ENCODE results near the gene PPFIBP1. TPM values are rescaled to one million over a fixed set of nuclear protein-coding genes. Genes with fewer than 3 reads are reported as not detected.

PPFIBP1 gene
- total and polyA plus RNA-seq, 9 of the 15 experiments (the other 6 are each of a cell fraction or from before 2014, with no cell fraction given), result 0.46 to 3.5 (median 1.8) TPM

DNA sequence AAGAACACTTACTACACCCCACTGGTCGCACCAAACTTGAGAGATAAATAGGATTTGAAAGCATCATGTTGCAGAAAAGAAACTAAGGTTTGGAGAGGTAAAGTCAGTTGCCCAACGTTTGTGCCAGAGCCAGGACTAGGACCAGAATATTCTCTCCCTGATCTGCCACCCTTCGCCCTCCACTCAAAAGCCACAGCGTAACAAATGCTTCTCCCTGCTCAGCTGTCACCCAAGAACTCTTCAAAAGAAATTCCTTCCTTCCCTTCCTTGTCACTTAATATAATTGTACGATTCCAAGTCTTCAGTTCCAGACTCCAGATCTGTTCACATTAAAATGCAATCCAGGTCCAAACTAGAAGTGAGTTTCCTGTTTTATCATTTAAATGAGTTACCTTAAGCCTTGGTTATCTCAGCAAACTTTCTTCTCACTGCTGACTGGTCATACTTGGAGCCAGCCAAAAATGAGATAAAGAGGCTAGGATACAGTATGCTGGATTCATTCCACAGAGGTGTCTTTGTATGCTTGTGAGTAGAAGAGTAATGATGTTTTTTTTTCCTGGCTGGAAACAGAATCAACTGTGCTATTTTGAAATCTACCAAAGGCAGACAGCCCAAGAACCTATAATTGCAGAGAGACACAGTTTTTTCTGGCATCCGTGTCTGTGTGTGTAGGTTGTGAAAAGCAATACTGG, 12.8 kb upstream of the PPFIBP1 start (continued):
- TF ChIP-seq, protein P1, sequence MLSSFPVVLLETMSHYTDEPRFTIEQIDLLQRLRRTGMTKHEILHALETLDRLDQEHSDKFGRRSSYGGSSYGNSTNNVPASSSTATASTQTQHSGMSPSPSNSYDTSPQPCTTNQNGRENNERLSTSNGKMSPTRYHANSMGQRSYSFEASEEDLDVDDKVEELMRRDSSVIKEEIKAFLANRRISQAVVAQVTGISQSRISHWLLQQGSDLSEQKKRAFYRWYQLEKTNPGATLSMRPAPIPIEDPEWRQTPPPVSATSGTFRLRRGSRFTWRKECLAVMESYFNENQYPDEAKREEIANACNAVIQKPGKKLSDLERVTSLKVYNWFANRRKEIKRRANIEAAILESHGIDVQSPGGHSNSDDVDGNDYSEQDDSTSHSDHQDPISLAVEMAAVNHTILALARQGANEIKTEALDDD (IDR thresholded peaks at IDR 0.05), result no peak
- TF ChIP-seq NFRKB (IDR thresholded peaks at IDR 0.05; ENCODE audit: low read depth), result no peak
- no peak for TF ChIP-seq PHF20 (IDR thresholded peaks at IDR 0.05; ENCODE audit: partially characterized antibody)
- TF ChIP-seq PBX2 (CRISPR knock-in tag; IDR thresholded peaks at IDR 0.05; ENCODE audit: low read depth), result no peak
- TF ChIP-seq PBX2 (tag; conservative IDR thresholded peaks at IDR 0.05; ENCODE audit: low read depth), result no peak

DNA sequence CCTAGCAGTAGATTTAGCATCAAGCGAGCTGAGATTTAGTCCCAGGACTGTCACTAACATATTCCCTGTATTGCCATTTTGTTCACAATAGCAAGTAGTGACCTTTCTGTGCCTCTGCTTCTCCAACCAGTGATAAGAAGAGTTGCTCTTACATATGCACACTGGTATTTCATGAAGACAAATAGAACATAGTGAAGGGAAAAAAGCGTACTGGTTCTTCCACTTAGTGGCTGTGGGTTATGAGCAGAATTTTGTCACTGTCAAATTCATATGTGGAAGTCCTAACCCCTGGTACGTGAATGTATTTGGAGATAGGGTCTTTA, 12.3 kb upstream of the PPFIBP1 start:
- Histone ChIP-seq H3K4me2 (ENCODE audit: insufficient read depth, low read length) (no peak overlapping the region), H2AFZ (ENCODE audit: low read depth, low read length) (no peak overlapping the region), H3K79me2 (ENCODE audit: control insufficient read depth, insufficient read depth, low read length) (no peaks in the 10 kb centered on the region), H3K9me1 (ENCODE audit: control insufficient read depth, insufficient read depth, low read length) (no peaks in the 10 kb centered on the region), H3K4me1 (replicated peaks in 1 of 2; ENCODE audit: control insufficient read depth in 2 of 2, insufficient read depth in 2 of 2, low read length in 2 of 2) (no peaks in the 10 kb centered on the region), H3K36me3 (ENCODE audit: control insufficient read depth, insufficient read depth, low read length) (no peaks in the 10 kb centered on the region), H3K9me3 (replicated peaks; ENCODE audit: control insufficient read depth, insufficient read depth, low read depth, low read length) (no peaks in the 10 kb centered on the region), H4K20me1 (replicated peaks; ENCODE audit: control insufficient read depth, insufficient read depth, low read length) (no peaks in the 10 kb centered on the region), H3K9ac (ENCODE audit: insufficient read depth in 1 of 2, low read depth in 2 of 2, low read length in 2 of 2) (no peak overlapping the region), H3K27ac (ENCODE audit: extremely low read depth, low read depth, low read length) (no peak overlapping the region), H3K27me3 (ENCODE audit: control insufficient read depth in 2 of 2, insufficient read depth in 2 of 2, low read length in 2 of 2) (peaks cover 6 to 16% of the 10 kb centered on the region in 2 experiments; a peak in 4 of 5 replicates), H3K4me3 (no peak overlapping the region)
- no TSS peak for BruUV-seq (replicated peaks)
- ATAC-seq (no peak), DNase-seq (ENCODE audit: extremely low read depth in 1 of 4, low spot score in 3 of 4) (no peak), FAIRE-seq (no peak)
- POLR2A ChIA-PET, result no interaction called here
- intact Hi-C loops (cut with micrococcal nuclease), result no loop called here
- 0% methylated on average over 3 of the region's 3 CpGs for WGBS (ENCODE audit: insufficient coverage, low coverage, missing lambda C conversion rate)
- CTCF ChIA-PET (ENCODE audit: low intra/inter-chr PET ratio), result no interaction called here
- in situ Hi-C loops (cut with MboI), result no loop called here
- TF ChIP-seq, protein P2, sequence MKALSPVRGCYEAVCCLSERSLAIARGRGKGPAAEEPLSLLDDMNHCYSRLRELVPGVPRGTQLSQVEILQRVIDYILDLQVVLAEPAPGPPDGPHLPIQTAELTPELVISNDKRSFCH (CRISPR knock-in tag; IDR thresholded peaks at IDR 0.05), result no peak
- TF ChIP-seq, protein P2 (tag; IDR thresholded peaks at IDR 0.05), result no peak
- TF ChIP-seq, protein P3, sequence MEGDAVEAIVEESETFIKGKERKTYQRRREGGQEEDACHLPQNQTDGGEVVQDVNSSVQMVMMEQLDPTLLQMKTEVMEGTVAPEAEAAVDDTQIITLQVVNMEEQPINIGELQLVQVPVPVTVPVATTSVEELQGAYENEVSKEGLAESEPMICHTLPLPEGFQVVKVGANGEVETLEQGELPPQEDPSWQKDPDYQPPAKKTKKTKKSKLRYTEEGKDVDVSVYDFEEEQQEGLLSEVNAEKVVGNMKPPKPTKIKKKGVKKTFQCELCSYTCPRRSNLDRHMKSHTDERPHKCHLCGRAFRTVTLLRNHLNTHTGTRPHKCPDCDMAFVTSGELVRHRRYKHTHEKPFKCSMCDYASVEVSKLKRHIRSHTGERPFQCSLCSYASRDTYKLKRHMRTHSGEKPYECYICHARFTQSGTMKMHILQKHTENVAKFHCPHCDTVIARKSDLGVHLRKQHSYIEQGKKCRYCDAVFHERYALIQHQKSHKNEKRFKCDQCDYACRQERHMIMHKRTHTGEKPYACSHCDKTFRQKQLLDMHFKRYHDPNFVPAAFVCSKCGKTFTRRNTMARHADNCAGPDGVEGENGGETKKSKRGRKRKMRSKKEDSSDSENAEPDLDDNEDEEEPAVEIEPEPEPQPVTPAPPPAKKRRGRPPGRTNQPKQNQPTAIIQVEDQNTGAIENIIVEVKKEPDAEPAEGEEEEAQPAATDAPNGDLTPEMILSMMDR (IDR thresholded peaks at IDR 0.05 in 2 of 3, conservative IDR thresholded peaks at IDR 0.05 in 1 of 3; ENCODE audit: insufficient read depth in 2 of 3, low read depth in 1 of 3, low read length in 3 of 3), result no peak
- TF ChIP-seq CREB1 (IDR thresholded peaks at IDR 0.05), result no peak
- no peak for TF ChIP-seq CREB1 (CRISPR knock-in tag; IDR thresholded peaks at IDR 0.05)
- no peak for TF ChIP-seq POLR2AphosphoS2 (IDR thresholded peaks at IDR 0.05; ENCODE audit: low read length)
- TF ChIP-seq, protein P1 (IDR thresholded peaks at IDR 0.05), result no peak
- TF ChIP-seq SP1 (CRISPR knock-in tag; IDR thresholded peaks at IDR 0.05), result no peak
- no peak for TF ChIP-seq NCOA2 (IDR thresholded peaks at IDR 0.05; ENCODE audit: partially characterized antibody in 2 of 2)
- TF ChIP-seq HSF4 (CRISPR knock-in tag; IDR thresholded peaks at IDR 0.05; ENCODE audit: borderline replicate concordance), result no peak
- no peak for TF ChIP-seq NCOR1 (IDR thresholded peaks at IDR 0.05)

All from K562 (cell line).